HCT116 (cell line): Measurements from ENCODE around the gene NOC2L. TPM values are rescaled to one million over a fixed set of nuclear protein-coding genes. Genes with fewer than 3 reads are reported as not detected.
A peak's percentile ranks its signal among the peaks of the same experiment; 100 is the strongest.

Experiments used
- ATAC-seq: fragments of 200-7000 bp; cut with Tn5 transposase; 2 replicates; pipeline ENCODE4 v1.9.1; 2020; ENCODE audit warnings: mild to moderate bottlenecking, moderate library complexity
- BruUV-seq: library from RNA; stranded (reverse); fragments of 400-500 nt; replicated peaks from 2 replicates; lab custom pipeline; 2021; lab: Mats Ljungman, UMichigan
- CTCF ChIA-PET: fragments of 300-600 bp; sonication (Branson Sonifier 250); formaldehyde crosslinking; loops from one replicate; lab custom pipeline; 2021; ENCODE audit warnings: antibody characterized with exemption; lab: Charles Lee
- POLR2A ChIA-PET: fragments of 300-600, 350-600 bp; sonication (Branson Sonifier 250); formaldehyde crosslinking; loops from one replicate; lab custom pipeline; 2021; ENCODE audit warnings: antibody characterized with exemption; lab: Charles Lee
- RAD21 ChIA-PET, 2 experiments: fragments of 300-600 bp; sonication (Branson Sonifier 250); formaldehyde crosslinking; loops; one replicate each; lab custom pipeline; 2023; ENCODE audit warnings: low total read pairs in 2 of 2; ENCODE audit not compliant: uncharacterized antibody in 2 of 2, unreplicated experiment in 2 of 2, low non-redundant PET in 1 of 2; lab: Charles Lee
- DNase-seq: peaks from one replicate; pipeline ENCODE4 v3.0.0-alpha.2; 2010; ENCODE audit warnings: low read depth, low spot score
- H2AFZ ChIP-seq: fragments of 200-600 bp; shearing (Covaris generic), sonication (generic); 2 replicates; pipeline ENCODE4 v1.6.1; 2017; ENCODE audit warnings: low read depth, mixed run types, mixed read lengths, antibody characterized with exemption, low read length; ENCODE audit not compliant: poor library complexity, severe bottlenecking
- H3K27ac ChIP-seq: 2 replicates; pipeline ENCODE4 v1.5.1; 2012; ENCODE audit warnings: low read depth, low read length
- H3K27me3 ChIP-seq: fragments of 200-600 bp; sonication (generic); 2 replicates; pipeline ENCODE4 v1.6.1; 2016; ENCODE audit warnings: mixed run types, low read length, mixed read lengths; ENCODE audit not compliant: insufficient read depth
- H3K36me3 ChIP-seq, 2 experiments: fragments of 200-500 bp in 1 of 2; fragments of 200-600 bp in 1 of 2; sonication (Bioruptor generic) in 1 of 2; sonication (generic) in 1 of 2; 2 replicates each; pipeline versions ENCODE4 v1.5.1 to v1.6.1; 2014 to 2016; ENCODE audit warnings: low read length in 2 of 2, inconsistent platforms in 1 of 2, mixed read lengths in 1 of 2, mixed run types in 1 of 2; ENCODE audit not compliant: insufficient read depth in 2 of 2, control insufficient read depth in 1 of 2
- H3K4me1 ChIP-seq, 2 experiments: fragments of 200-600 bp in 1 of 2; sonication (generic) in 1 of 2; 2 replicates each; pipeline versions ENCODE4 v1.5.1 to v1.6.1; 2012 to 2017; ENCODE audit warnings: low read length in 2 of 2, inconsistent platforms in 1 of 2, mild to moderate bottlenecking in 1 of 2, mixed read lengths in 1 of 2, mixed run types in 1 of 2, moderate library complexity in 1 of 2; ENCODE audit not compliant: insufficient read depth in 2 of 2, control insufficient read depth in 1 of 2
- H3K4me2 ChIP-seq: fragments of 200-600 bp; sonication (generic); 2 replicates; pipeline ENCODE4 v1.6.1; 2017; ENCODE audit warnings: mixed run types, low read length, mixed read lengths
- H3K4me3 ChIP-seq, 2 experiments: fragments of 200-600 bp in 1 of 2; sonication (generic) in 1 of 2; replicated peaks in 1 of 2; 2 replicates each; pipeline ENCODE4 v1.5.1; 2011 to 2016; ENCODE audit warnings: low read length in 2 of 2, control low read depth in 1 of 2, low read depth in 1 of 2, mild to moderate bottlenecking in 1 of 2, mixed read lengths in 1 of 2, mixed run types in 1 of 2
- H3K79me2 ChIP-seq: fragments of 200-600 bp; sonication (generic); 2 replicates; pipeline ENCODE4 v1.6.1; 2017; ENCODE audit warnings: mild to moderate bottlenecking, mixed run types, low read length, moderate library complexity, mixed read lengths; ENCODE audit not compliant: insufficient read depth
- H3K9ac ChIP-seq: fragments of 200-600 bp; sonication (generic); 2 replicates; pipeline ENCODE4 v1.6.1; 2016; ENCODE audit warnings: low read length, mixed read lengths
- H3K9me2 ChIP-seq: fragments of 200-600 bp; sonication (generic), shearing (Covaris generic); 2 replicates; pipeline ENCODE4 v1.6.1; 2017; ENCODE audit warnings: mixed run types, mild to moderate bottlenecking, moderate library complexity; ENCODE audit not compliant: insufficient read depth
- H3K9me3 ChIP-seq, 2 experiments: fragments of 200-500 bp in 1 of 2; fragments of 200-600 bp in 1 of 2; sonication (Bioruptor generic) in 1 of 2; sonication (generic) in 1 of 2; 2 replicates each; pipeline ENCODE4 v1.6.1; 2014 to 2017; ENCODE audit warnings: low read length in 2 of 2, mixed read lengths in 2 of 2, inconsistent platforms in 1 of 2, low read depth in 1 of 2, mild to moderate bottlenecking in 1 of 2, mixed run types in 1 of 2, moderate library complexity in 1 of 2; ENCODE audit not compliant: control insufficient read depth in 1 of 2, insufficient read depth in 1 of 2
- H4K20me1 ChIP-seq: fragments of 200-600 bp; sonication (generic), shearing (Covaris generic); 2 replicates; pipeline ENCODE4 v1.6.1; 2017; ENCODE audit warnings: mixed run types, mild to moderate bottlenecking, moderate library complexity; ENCODE audit not compliant: insufficient read depth
- CEBPB ChIP-seq: IDR thresholded peaks from 2 replicates; pipeline ENCODE4 v1.6.1; 2012; ENCODE audit warnings: low read depth
- CTCF ChIP-seq, 3 experiments: fragments of 200-600 bp in 1 of 3; sonication (generic) in 1 of 3; IDR thresholded peaks in 2 of 3; conservative IDR thresholded peaks in 1 of 3; 2 replicates each; pipeline ENCODE4 v1.5.1; 2012 to 2017; ENCODE audit warnings: low read depth in 2 of 3, low read length in 2 of 3, antibody characterized with exemption in 1 of 3, borderline replicate concordance in 1 of 3, control low read depth in 1 of 3, mild to moderate bottlenecking in 1 of 3, mixed read lengths in 1 of 3, mixed run types in 1 of 3, moderate library complexity in 1 of 3; ENCODE audit not compliant: insufficient read depth in 1 of 3
- EGR1 ChIP-seq: IDR thresholded peaks from 2 replicates; pipeline ENCODE4 v1.6.1; 2012; ENCODE audit warnings: low read depth
- ELF1 ChIP-seq: IDR thresholded peaks from 2 replicates; pipeline ENCODE4 v1.6.1; 2012; ENCODE audit warnings: low read depth, borderline replicate concordance
- EZH2phosphoT487 ChIP-seq: fragments of 200-600 bp; IDR thresholded peaks from 2 replicates; pipeline ENCODE4 v1.6.1; 2018; ENCODE audit warnings: antibody characterized with exemption, borderline replicate concordance
- JUND ChIP-seq: IDR thresholded peaks from 2 replicates; pipeline ENCODE4 v1.6.1; 2012
- POLR2AphosphoS5 ChIP-seq: IDR thresholded peaks from 2 replicates; pipeline ENCODE4 v1.6.1; 2011; ENCODE audit warnings: mild to moderate bottlenecking, low read depth, low read length, moderate library complexity
- RAD21 ChIP-seq: IDR thresholded peaks from 2 replicates; pipeline ENCODE4 v1.6.1; 2012; ENCODE audit warnings: low read depth, mild to moderate bottlenecking
- SRF ChIP-seq: IDR thresholded peaks from 2 replicates; pipeline ENCODE4 v1.6.1; 2012; ENCODE audit warnings: low read depth
- TCF7L2 ChIP-seq: IDR thresholded peaks from 2 replicates; pipeline ENCODE4 v1.7.0; 2011; ENCODE audit warnings: borderline replicate concordance, inconsistent platforms; ENCODE audit not compliant: insufficient read depth, insufficient read length; ENCODE audit errors: extremely low read depth
- YY1 ChIP-seq: IDR thresholded peaks from 2 replicates; pipeline ENCODE4 v1.6.1; 2011; ENCODE audit warnings: low read length, low read depth, moderate library complexity, mild to moderate bottlenecking; ENCODE audit not compliant: insufficient replicate concordance; ENCODE audit errors: extremely low read depth
- ZBTB33 ChIP-seq: IDR thresholded peaks from 2 replicates; pipeline ENCODE4 v1.6.1; 2011; ENCODE audit warnings: mild to moderate bottlenecking, low read length, moderate library complexity; ENCODE audit not compliant: insufficient replicate concordance; ENCODE audit errors: extremely low read depth
- ZFX ChIP-seq: fragments of 450-650 bp; IDR thresholded peaks from 2 replicates; pipeline ENCODE4 v1.6.1; 2017
- ZNF274 ChIP-seq: fragments of 200-500 bp; sonication (Bioruptor generic); IDR thresholded peaks from 2 replicates; pipeline ENCODE4 v1.6.1; 2014; ENCODE audit warnings: mild to moderate bottlenecking, low read depth, low read length, inconsistent platforms
- intact Hi-C: fragments of 100-400 bp; cut with micrococcal nuclease; formaldehyde crosslinking; loops from 2 replicates; pipeline ENCODE4 v1.10.0; 2022
- total RNA-seq: library from RNA; stranded (reverse); gene quantifications from one replicate; pipeline ENCODE4 v1.2.1, GENCODE V29; 2021; ENCODE audit not compliant: unreplicated experiment

NOC2L gene
- total RNA-seq, 1 experiment from 2014 or later, result 260 TPM

DNA sequence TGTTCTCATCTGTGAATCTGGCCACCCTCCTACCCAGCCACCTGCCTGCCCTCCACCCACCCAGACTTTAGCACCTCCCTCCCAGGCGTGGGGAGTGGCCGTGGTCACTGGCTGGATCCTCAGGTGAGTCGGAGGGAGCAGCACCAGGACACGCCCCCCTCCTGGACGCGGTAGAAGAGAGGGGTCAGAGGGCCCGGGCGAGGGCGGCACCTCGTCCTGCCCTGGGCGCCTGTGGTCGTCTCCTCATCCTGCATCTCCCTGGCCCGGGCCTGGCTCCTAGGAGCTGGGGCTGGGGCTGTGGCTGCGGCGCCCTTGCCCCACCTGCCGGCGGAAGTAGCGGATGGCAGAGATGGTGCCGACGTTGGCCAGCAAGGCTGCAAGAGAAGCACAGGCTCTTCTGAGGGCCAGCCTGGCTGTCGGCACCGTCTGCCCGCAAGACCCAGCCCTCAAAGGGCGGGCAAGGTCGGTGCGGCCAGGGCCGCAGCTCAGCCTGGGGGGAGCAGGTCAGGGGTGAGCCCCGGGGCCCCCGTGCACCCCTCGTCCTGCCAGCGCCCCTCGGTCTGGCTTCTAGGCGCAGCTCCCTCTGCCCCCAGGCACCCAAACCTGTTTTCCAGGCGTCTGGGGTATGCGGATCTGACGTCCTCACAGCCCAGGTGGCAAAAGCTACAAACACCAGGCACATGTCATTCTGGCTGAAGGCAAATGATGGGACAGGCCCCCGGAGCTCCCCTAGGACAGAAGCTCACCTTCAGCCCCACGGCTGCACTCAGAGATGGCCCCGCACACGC, 17.0 kb upstream of the NOC2L start:
- POLR2A ChIA-PET, result interaction anchor here (1.1 to 1.5 kb wide), 2 partner anchors 9 to 24 kb away, joined by 3 to 11 read pairs; partner anchors contain the start of gene HES4
- CTCF ChIA-PET, result interaction anchor here (0.7 to 1.2 kb wide), 4 partner anchors 9 to 316 kb away, joined by 3 to 5 read pairs (median 5); partner anchors contain the start of gene PLEKHN1
- peak; percentile 41 for DNase-seq
- Histone ChIP-seq H3K79me2 (no peaks in the 10 kb centered on the region), H3K27me3 (no peaks in the 10 kb centered on the region), H3K9me3 (no peaks in the 10 kb centered on the region), H3K4me3 (peak overlapping the region; percentile 46 to 58), H3K27ac (peak overlapping the region; percentile 93), H2AFZ (no peak overlapping the region), H3K9ac (peak overlapping the region; percentile 63), H3K4me2 (peak overlapping the region; percentile 97), H3K9me2 (no peaks in the 10 kb centered on the region), H3K36me3 (no peaks in the 10 kb centered on the region), H4K20me1 (no peaks in the 10 kb centered on the region), H3K4me1 (peaks cover 10 to 22% of the 10 kb centered on the region in 2 experiments)
- BruUV-seq, result no TSS peak
- TF ChIP-seq JUND, result no peak
- TF ChIP-seq ZBTB33, result no peak
- no peak for TF ChIP-seq ZFX
- TF ChIP-seq SRF, result no peak
- no peak for TF ChIP-seq EZH2phosphoT487
- TF ChIP-seq RAD21, result peak; percentile 71
- peak; percentile 66 for TF ChIP-seq POLR2AphosphoS5
- TF ChIP-seq EGR1, result no peak
- TF ChIP-seq TCF7L2, result peak; percentile 22
- no peak for TF ChIP-seq CEBPB
- TF ChIP-seq ZNF274, result no peak
- peak in 2 of 3 experiments; percentile 36 to 59; a peak in 4 of 6 replicates for TF ChIP-seq CTCF (IDR thresholded peaks at IDR 0.05 in 2 of 3, conservative IDR thresholded peaks at IDR 0.05 in 1 of 3; ENCODE audit: borderline replicate concordance in 1 of 3, insufficient read depth in 1 of 3, low read depth in 2 of 3, low read length in 2 of 3)
- TF ChIP-seq ELF1, result no peak
- TF ChIP-seq YY1, result no peak
- intact Hi-C loops, result loop anchor here (5.0 kb wide), 1 partner anchor 141 kb away; the partner anchor contains the start of gene C1orf159
- peak; percentile 85 for ATAC-seq
- RAD21 ChIA-PET, result interaction anchor here (0.6 kb wide), 2 partner anchors 9 to 107 kb away, joined by 3 to 5 read pairs; no protein-coding TSS in a partner anchor
